GM18505 (cell line): ENCODE results near the gene EIF4G1.
A peak's percentile ranks its signal among the peaks of the same experiment; 100 is the strongest.

Source experiments
- ATAC-seq: cut with Tn5 transposase; IDR thresholded peaks from one replicate; pipeline ENCODE4 v1.9.1; 2021; ENCODE audit not compliant: unreplicated experiment
- POLR2A ChIP-seq: IDR thresholded peaks from 4 replicates; pipeline ENCODE4 v1.6.1; 2011; ENCODE audit warnings: borderline replicate concordance; ENCODE audit not compliant: insufficient read depth, insufficient read length; ENCODE audit errors: extremely low read depth

Gene EIF4G1

DNA sequence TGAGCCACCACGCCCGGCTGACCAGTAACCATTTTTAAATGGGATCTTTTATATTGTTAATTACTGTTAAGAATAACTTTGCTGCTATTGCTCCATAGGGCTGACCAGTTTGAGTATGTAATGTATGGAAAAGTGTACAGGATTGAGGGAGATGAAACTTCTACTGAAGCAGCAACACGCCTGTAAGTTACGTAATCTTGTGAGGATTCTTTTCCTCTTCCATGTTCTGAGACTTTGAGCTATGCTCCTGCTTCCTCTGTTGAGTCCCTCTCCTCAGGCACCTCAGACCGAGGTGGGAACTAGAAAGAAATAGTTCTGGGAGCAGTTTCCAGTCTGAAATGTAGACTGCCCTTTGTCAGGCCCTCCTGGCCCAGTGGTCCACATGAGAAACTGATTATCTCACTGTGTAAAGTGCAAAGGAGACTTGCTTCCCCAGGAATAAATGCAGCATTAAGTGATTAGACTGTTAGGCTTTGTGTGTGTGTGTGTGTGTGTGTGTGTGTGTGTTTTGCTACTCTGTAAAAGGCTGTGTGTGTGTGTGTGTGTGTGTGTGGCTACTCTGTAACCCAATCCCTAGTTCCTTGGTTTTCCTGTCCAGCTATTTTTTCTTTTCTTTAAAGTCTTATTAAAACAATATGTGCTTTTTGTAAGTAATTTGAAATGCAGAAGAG, 52.3 kb downstream of the EIF4G1 start:
- TF ChIP-seq POLR2A, result no peak
- ATAC-seq, result no peak

DNA sequence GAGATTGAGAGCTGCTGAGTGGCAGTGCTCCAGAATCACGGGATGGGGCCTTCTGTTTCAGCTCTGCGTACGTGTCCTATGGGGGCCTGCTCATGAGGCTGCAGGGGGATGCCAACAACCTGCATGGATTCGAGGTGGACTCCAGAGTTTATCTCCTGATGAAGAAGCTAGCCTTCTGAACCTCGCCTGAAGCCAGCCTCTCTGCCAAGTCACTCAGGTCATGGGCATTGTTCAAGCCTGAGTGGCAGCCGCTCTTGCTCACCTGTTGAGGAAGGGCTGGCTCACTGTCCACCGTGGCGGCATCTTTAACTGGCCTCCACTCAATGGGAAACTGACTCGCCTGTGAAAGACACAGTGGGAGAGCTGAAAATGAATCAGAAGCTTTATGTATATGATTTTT, 53.7 kb downstream of the EIF4G1 start:
- TF ChIP-seq POLR2A, result no peak
- no peak for ATAC-seq

DNA sequence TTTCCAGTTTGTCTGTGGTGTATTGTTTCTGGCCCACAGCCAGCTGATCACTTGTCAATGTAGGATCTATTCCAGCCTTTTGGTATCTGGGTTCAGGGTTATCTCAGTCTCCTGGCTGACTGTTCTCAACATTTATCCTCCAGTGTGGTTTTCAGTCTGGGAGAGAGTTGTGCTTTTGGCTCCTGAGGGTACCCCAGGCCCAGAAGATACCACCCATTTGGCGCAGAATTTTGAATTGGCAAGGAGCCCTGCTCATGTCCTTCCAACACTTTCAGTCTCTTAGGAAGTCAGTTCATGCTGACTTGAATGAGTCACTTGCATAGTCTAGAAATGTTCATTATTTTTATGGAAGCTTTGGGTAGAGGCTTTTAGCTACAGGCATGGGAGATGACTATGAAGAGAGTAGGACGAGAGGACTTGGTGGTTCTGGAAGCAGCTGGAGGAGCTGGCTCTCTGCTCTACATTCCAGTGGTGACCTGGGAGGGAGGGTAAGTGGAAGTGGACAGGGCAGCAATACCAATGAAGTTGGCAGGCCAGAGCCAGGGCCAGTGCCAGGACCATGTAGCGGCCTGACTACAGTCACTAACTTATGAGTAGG, 54.3 kb downstream of the EIF4G1 start:
- TF ChIP-seq POLR2A, result no peak
- ATAC-seq, result no peak

DNA sequence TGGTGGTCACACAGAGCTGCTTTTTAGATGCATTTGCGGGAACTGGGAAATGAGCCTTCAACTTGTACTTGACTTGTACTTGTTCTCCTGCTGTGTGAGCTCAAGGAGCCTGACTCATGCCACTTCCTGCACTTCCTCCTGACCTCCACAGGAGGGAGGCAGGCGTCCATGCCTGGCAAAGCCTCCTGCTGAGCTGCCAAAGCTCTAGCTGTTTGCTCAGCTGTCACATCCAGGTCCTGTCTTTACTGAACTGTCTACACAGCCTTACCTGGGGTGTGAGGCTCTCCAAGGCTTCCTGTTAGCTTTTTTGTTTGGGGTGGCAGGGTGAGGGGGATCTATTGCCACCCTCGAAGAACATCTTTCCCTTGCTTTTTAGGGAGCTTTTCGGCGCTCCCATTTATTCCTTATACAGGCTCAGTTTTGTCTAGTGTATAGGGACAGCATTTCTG, 57.2 kb downstream of the EIF4G1 start:
- peak; percentile 66 for ATAC-seq
- TF ChIP-seq POLR2A, result no peak

DNA sequence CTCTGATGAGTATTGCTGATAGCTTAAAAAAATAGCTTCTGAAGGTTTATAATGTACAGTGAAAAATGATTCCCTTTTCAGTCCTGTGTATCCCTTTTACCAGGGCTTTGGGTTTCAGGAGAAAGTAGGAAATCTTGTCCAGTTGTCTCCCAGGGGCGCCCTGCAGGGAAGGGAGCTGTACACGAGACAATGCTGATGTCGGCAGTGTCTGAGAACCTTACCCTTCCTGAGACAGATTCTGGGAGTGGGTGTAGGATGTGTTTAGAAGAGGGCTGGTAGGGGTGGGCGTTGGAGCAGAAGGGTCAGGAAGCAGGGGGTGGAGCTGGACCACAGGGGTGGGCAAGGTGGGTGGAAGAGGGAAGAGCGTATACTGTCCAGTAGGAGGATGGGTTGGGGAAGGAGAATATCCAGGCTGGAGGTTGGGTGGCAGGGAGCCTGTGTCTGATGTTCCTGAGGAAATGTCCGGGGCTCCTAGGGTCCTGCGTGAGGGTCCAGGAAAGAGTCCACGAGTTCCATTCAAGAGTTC, 58.0 kb downstream of the EIF4G1 start:
- TF ChIP-seq POLR2A, result no peak
- ATAC-seq, result no peak

DNA sequence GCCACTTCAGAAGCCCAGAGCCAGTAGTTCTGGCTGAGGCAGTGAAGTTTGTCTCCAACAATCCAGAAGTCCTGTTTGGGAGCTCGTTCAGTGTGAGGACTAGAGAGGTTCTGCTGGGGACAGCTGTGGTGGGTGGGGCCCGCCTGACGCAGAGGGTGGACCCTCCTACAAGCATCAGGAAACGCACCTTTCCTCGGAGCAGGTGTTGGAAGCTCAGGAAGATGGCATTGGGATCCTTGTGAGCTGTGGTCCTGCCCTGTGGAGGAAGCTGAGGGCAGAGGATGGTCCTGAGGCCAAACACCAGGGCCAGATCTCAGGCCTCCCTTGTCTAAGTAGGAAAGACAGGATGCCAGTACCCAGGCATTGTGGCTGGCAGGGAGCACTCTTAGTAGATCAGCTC, 58.5 kb downstream of the EIF4G1 start:
- TF ChIP-seq POLR2A, result no peak
- no peak for ATAC-seq

DNA sequence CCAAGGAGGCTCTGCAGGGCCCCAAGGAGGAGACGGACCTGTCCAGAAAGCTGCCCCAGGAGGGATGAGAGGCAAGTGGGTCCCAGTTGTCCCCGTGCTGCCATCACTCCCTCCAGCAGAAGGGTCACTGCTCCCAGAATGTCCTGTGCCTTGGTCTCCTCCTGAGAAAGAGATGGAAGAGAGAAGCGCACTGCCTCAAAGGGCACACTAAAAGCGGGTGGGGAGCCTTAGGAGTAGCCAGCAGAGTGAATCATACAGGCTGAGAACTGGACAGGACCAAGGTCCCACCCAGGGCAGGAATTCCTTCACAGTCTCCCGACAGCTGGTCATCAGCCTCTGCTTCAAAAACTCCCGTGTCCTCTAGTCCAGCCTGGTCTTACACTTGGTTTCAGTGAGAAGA, 59.0 kb downstream of the EIF4G1 start:
- TF ChIP-seq POLR2A, result no peak
- no peak for ATAC-seq

DNA sequence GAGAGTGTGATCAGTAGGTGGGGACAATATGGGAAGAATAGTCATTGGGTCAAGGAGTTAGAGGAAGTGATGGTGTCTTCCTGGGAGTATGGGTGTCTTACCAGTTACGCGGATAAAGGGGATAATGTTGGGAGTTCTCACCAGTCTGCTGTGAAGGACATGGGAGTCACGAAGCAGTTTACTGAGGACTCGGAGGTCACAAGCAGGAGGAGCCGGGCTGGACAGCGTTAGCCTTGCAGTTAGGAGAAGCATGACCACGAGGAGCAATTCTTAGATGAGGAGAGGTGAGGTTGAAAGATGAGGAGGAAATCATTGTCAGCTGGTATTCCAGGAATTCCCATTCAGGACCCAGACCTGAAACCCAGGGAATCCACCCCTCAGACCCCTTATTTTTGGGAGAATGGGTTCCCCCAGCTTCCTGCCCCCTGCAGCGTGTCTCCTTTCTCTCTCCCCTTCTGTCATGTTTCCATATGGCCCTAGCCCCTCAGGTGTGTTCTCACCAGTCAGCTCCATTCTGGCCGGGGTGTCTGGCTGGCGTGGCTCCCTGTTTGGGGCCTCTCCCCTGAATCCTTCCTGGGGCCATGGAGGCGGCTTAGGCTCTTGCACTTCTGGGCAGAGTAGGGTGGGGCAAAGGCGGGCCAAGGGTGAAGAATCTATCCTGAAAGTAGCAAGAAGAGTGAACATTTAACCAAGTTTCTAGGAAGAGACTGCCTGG, 61.5 kb downstream of the EIF4G1 start:
- TF ChIP-seq POLR2A, result no peak
- ATAC-seq, result no peak

DNA sequence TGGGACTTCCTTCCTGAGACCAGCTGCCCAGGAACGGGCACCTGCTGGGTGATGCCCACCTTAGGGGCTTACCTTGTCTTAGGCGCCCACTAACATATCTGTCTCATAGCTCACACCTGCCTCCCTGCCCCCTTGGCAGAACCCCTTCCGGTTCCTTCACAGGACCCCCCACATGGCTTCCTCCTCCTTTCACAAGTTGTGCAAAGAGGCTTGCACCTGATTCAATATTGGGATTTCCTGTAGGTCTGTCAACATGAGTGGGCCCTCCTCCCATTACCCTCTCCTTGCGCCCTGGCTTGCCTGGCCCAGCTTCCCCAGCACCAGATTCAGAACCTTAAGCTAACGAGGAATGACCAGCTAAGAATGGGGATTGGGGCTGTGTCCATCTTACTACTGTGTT, 63.0 kb downstream of the EIF4G1 start:
- ATAC-seq, result no peak

DNA sequence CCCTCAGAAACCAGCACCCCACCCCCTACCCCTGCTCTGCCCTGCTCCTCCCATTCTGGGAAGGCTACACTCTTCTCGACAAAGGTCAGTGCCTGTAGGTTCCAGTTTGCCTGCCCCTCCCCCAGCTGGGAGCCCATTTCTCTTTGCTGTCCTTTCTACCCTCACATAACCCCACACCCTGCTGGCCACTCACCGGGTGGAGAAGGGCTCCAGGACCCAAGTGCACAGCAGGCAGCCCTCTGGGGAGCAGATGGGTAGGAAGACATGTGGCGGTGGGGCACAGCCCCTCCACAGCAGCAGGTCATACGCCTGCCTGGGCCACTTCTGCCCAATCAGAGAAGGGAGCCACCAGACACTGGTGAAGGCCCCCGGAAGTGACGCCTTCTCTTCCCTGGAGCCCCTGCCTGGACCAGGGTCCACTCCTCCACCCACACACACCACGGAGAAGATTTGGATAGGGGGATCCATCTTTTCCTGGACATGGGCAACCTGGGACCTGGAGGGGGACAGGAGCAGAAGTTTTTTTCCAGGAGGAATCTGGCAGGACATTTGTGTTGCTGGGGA, 63.6 kb downstream of the EIF4G1 start, which contains the start of gene THPO:
Gene THPO (minus strand): TSS at position 326 of the 564 bp plus-strand sequence. CDS start 1,948 bp downstream, outside the sequence.
- ATAC-seq, result no peak
- TF ChIP-seq POLR2A, result no peak

More for the DNA sequence above, 63.0 kb downstream of the EIF4G1 start:
- TF ChIP-seq POLR2A, result no peak

DNA sequence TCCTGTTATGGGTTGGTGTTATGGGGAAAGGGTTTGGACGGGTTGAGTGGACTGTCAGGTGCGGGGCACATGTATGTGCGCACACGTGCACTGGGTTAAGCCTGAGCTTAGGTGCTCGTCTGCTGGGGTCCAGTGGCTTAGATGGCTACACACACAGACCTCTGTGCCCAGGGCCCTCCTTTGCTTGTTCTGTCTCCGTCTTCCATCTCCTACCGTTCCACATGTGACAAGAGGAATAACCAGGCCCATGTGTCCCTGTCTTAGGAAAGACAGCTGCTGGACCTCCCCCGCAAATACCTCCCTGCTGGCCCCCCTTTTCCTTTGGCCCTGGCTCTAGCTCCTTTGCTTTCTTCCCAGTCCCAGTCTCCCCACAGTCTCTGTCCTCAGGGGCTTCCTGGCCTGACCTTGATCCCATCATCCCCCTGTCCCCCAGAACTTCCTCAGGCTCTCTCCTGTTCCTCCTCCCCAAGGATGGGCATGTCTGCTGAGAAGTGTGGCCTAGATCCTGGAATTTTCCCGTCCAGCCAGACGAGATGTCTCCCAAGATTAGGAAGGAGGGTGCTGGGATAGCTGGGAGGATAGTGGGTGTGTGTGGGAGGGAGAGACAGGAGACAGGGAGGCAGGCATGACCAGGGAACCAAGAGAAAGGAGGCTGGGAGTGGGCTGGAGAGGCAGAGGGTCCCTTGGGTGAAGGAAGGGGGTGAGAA, 64.4 kb downstream of the EIF4G1 start:
- ATAC-seq, result no peak
- TF ChIP-seq POLR2A, result no peak

DNA sequence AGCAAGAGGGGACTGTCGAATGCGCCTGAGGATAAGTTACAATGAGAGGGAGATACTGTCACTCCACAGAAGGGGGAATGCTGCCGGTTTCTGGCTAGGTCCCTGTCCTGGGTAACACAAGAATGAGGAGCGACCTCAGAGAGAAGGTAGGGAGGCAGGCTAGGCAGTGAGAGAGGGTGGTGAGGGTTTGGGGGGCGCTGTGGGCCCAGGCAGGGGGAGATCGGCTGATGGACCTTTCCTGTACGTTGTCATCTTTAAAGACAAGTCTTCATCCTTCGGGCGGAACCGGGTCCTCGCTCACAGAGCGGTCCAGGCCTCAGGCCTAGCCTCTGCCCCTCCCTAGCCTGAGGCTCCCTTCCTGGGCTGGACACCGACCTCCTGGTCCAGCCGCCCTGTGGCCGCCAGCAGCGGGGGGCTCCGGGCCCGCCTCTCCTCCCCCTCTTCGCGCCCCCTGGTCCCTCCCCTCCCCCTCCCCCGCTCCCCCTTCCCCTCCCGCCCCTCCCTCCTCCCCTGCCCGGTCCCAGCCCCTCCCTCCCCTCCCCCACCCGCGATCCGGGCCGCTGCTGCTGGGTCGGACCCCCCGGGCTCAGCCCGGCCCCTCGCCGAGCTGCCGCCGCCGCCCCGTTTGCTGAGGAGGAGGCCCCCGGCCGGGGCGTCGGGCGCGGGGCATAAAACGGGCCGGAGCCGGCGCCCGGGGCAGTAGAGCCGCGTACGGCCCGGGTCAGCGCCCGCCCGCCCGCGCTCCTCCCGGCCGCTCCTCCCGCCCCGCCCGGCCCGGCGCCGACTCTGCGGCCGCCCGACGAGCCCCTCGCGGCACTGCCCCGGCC, 65.2 kb downstream of the EIF4G1 start, which contains the start of gene CHRD:
Gene CHRD (plus strand): TSS at position 697 of the 827 bp plus-strand sequence. CDS start 265 bp downstream, outside the sequence.
- no peak for ATAC-seq
- no peak for TF ChIP-seq POLR2A
